Measurements from ENCODE around the gene MSL1.
"Not testable (repeated sequence)": the region's sequence is repeated elsewhere in the genome, so short reads cannot be mapped to it uniquely, and the experiment has no call there.

The MSL1 gene

DNA sequence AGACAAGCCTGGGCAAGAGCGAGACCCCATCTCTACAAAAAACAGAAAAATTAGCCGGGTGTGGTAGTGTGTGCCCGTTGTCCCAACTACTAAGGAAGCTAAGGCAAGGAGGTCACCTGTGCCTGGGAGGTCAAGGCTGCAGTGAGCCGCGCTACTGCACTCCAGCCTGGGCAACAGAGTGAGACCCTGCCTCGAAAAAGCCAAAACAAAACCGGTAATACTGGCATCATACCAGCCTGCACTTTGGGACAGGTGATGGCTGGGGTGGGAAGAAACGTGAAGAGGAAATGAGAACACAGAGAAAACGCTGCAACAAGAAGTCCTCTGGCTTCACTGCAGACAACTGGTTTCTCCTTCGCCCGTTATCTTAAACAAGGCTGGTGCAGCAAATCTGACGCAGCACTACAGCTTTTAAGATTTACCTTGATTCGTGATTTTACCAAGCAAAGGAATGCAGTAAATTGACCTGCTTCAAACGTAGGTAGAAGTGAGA lies 17.8 kb downstream of the MSL1 start:
- DNase-seq = no peak

GRCh38 chr17:40143166-40143565 lies 21.4 kb downstream of the MSL1 start:
- not testable (repeated sequence) for DNase-seq

GRCh38 chr17:40145476-40145875 lies 23.7 kb downstream of the MSL1 start:
- no peak for DNase-seq

DNA sequence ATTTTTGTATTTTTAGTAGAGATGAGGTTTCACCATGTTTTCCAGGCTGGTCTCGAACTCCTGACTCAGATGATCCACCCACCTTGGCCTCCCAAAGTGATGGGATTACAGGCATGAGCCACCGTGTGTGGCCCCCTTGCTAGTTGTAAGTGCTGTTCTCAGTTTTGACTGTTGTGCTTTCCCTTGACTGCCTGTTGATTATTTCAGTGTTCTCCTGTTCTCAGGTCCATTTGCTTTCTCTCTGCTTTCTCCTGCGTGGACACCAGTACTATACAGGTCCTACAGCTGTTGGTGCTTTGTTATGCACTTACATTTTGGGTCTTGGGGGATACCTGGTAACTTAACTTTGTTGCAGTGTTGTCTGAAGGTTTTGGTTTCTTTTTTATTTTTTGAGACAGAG lies 26.8 kb downstream of the MSL1 start:
- no peak for DNase-seq

- no peak for DNase-seq
These were observed 28.5 kb downstream of the MSL1 start for GRCh38 chr17:40150276-40150675.

- no peak for DNase-seq
These were observed 29.7 kb downstream of the MSL1 start for GRCh38 chr17:40151414-40151963.

- no peak for DNase-seq
These were observed 31.9 kb downstream of the MSL1 start for GRCh38 chr17:40153603-40154236.

GRCh38 chr17:40157973-40158372 lies 36.2 kb downstream of the MSL1 start:
- no peak for DNase-seq

DNA sequence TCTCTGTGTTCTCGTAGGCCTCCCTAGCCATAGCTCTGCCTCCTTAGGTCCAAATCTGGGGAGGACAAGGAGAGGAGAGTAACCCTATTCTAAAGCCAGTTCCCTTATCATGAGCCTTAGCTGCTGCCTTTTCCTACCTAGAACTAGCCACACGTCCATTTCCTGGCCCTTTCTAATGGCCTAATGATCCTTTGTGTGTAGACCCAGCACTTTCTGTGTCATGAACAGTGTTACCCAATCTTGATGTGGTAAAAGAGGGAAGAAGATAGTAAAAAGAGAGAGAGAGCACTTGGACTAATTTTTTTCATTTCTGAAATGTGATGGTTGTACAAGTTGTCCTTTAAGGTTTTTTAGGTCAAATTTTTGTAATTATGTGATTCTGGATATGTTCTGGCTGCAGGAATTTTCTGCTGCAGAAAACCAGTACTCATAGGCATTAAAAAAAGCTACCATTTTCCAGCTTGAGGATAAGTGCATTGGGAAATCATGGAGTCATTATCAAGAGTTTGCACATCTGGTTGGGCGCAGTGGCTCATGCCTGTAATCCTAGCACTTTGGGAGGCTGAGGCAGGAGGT lies 36.8 kb downstream of the MSL1 start:
- DNase-seq = no peak

DNA sequence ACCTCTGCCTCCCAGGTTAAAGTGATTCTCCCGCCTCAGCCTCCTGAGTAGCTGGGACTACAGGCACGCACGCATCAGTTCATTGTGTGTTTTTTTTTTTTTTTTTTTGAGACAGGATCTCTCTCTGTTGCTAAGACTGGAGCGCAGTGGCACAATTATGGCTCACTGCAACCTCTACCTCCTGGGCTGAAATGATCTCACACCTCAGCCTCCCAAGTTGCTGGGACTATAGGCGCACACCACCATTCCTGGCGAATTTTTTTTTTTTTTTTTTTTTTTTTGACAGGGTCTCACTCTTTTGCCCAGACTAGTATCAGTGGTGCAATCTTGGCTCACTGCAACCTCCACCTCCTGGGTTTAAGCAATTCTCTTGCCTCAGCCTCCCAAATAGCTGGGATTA lies 37.7 kb downstream of the MSL1 start:
- DNase-seq = no peak

DNA sequence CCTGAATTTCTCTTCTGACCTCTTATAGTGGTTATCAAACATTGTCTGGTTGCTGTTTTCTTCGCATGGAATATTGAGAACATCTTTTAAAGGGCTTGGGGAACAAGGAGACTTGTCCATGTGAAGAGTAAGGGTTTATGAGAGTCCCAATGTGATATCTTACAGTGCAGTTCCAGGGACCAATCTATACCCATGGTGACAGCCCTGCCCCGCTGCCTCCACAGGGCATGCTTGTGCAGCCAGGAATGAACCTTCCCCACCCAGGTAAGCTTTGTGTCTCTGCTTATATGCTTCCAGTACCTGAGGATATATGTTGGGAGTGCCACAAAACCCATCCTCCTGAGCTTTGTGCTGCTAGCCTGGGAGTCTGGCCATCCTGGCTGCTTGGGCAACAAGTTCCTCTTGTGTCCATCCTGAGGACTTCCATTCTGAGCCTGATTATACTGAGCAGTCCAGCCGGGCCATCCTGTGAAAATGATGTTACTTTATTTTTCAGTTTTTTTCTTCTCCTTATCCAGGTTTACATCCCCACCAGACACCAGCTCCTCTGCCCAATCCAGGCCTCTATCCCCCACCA lies 46.0 kb downstream of the MSL1 start:
- no peak for DNase-seq

DNA sequence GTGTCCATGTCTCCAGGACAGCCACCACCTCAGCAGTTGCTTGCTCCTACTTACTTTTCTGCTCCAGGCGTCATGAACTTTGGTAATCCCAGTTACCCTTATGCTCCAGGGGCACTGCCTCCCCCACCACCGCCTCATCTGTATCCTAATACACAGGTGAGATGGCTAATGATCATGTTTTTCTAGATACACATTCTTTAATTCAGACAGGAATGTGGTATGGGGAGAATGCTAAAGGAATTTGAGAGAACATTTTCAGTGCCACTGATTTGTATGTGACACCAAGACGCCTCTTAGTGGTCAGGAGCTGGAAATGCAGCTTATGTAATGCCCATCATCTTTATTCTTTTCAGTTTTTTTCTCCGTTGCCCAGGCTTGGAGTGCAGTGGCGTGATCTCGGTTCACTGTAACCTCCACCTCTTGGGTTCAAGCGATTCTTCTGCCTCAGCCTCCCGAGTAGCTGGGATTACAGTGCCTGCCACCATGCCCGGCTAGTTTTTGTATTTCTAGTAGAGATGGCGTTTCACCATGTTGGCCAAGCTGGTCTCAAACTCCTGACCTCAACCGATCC lies 46.6 kb downstream of the MSL1 start:
- DNase-seq = peak; percentile 60

DNA sequence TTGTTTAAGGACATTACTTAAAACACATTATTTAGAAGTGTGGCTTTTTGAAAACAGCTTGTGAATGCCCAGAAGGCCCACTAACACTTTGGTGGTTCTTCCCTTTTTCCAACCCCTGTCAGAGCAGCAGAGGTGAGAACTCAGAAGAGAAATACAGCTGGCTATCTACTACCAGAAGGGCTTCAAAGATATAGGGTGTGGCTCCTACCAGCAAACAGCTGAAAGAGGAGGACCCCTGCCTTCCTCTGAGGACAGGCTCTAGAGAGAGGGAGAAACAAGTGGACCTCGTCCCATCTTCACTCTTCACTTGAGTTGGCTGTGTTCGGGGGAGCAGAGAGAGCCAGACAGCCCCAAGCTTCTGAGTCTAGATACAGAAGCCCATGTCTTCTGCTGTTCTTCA lies 48.6 kb downstream of the MSL1 start:
- no peak for DNase-seq

DNA sequence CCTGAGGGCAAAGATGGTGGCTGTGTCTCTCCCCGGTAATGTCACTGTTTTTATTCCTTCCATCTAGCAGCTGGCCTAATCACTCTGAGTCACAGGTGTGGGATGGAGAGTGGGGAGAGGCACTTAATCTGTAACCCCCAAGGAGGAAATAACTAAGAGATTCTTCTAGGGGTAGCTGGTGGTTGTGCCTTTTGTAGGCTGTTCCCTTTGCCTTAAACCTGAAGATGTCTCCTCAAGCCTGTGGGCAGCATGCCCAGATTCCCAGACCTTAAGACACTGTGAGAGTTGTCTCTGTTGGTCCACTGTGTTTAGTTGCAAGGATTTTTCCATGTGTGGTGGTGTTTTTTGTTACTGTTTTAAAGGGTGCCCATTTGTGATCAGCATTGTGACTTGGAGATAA lies 50.0 kb downstream of the MSL1 start:
- no peak for DNase-seq

DNA sequence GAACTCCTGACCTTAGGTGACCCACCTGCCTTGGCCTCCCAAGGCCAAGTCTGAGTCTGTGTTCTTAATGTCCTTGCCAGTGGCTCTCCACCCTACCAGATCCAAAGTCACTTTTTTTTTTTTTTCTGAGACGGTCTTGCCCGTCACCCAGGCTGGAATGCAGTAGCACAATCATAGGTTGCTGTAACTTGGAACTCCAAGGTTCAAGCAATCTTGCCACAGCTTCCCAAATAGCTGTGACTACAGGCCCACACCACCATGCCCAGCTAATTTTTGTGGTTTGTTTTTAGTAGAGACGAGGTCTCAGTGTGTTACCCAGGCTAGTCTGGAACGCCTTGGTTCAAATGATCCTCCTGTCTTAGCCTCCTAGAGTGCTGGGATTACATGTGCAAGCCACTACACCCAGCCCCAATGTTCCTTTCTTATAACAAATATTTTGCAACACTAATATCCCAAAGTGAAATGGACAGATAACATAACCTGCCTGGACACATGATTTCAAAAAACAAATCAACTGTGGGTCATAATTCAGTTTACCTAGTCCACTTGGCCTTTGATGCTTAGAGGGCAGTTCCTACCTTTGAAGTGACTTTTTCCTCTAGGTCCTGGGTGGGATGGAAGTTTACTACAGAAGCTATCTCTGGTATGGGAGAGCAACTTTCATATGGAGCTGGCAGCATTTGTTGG lies 51.5 kb downstream of the MSL1 start:
- no peak for DNase-seq

DNA sequence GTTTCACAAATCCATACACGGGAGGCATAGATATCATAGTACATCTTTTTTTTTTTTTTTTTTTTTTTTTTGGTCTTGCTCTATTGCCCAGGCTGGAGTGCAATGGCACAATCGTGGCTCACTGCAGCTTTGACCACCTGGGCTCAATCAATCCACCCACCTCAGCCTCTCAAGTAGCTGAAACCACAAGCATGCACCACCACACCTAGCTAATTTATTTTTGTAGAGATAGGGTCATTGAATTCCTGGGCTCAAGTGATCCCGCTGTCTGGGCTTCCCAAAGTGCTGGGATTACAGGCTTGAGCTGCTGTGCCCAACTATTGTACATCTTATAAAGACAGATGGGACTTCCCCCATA lies 52.0 kb downstream of the MSL1 start:
- DNase-seq = no peak

DNA sequence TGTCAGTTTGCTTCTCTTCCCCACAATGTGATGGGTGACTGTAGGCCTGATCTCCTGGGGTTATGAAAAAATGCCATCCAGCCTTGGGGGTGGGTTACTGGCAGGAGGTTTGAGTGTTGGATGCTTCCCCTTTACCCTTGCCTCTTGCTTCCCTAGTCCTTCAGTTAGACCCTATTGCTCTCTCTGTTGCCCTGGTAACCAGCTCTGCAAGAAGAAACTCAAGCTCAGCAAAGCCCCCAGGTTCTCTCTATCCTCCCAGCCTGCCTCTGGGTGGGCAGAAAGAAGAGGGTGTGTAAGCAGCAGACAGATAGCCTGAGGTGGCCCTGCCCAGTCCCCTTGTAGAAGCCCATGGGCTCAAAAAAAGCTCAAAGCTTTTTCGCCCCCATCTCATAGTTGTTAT lies 52.7 kb downstream of the MSL1 start:
- no peak for DNase-seq

GRCh38 chr17:40175928-40176753 lies 54.4 kb downstream of the MSL1 start:
- DNase-seq = no peak

- DNase-seq = peak; percentile 83
These were observed 55.0 kb downstream of the MSL1 start for GRCh38 chr17:40176754-40177110.

- DNase-seq = peak; percentile 79
These were observed 55.6 kb downstream of the MSL1 start, which contains the start of gene RAPGEFL1 for GRCh38 chr17:40177275-40177874. RAPGEFL1 (plus strand) TSS chr17:40177470; CDS start chr17:40177862, 392 bp downstream.

DNA sequence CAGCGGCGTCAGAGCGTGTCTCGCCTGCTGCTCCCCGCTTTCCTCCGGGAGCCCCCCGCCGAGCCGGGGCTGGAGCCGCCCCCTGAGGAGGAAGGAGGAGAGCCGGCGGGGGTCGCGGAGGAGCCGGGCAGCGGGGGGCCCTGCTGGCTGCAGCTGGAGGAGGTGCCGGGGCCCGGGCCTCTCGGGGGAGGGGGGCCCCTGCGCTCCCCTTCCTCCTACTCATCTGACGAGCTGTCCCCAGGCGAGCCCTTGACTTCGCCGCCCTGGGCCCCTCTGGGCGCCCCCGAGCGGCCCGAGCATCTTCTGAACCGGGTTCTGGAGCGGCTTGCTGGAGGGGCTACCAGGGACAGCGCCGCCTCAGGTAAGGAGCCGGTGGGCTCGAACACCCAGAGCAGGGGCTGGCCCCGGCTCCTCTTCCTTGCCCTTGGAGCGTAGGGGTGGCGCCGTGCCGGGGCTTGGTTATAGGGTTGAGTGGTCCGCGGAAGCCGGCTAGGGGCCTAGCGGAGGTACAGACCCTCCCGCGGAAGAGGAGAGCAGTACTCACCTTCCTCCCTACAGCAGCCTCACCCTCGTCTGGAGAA lies 56.3 kb downstream of the MSL1 start:
- peak; percentile 16 for DNase-seq

GRCh38 chr17:40178660-40179059 lies 56.9 kb downstream of the MSL1 start:
- DNase-seq = no peak

Data from NCI-H2171 (cell line).